ENCODE data around the gene STXBP5L. TPM values are rescaled to one million over a fixed set of nuclear protein-coding genes. Genes with fewer than 3 reads are reported as not detected.

The STXBP5L gene
- total RNA-seq, 6 experiments from 2014 or later, result 0.07 to 0.09 TPM; not detected in 4

DNA sequence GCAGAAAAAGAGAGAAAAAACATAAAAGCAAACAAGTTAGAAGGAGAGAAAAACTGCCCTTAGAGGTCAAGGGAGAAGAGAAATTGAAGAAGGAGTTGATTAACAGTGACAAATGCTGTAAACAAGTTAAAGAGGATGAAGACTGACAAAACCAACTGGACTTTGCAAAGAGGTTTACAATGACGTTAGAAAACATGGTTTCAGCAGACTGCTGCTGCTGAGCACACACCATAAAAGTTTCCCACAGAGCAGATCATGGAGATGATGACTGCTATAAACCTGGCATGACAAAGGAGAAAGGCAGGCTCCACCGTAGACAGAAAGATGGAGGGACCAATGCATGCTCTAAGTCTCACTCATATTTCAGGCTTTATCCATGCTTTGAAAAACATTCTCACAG, 559.1 kb downstream of the STXBP5L start:
- H3K9me3 Mint-ChIP-seq, result no peaks in the 10 kb centered on the region
- no peak for DNase-seq

DNA sequence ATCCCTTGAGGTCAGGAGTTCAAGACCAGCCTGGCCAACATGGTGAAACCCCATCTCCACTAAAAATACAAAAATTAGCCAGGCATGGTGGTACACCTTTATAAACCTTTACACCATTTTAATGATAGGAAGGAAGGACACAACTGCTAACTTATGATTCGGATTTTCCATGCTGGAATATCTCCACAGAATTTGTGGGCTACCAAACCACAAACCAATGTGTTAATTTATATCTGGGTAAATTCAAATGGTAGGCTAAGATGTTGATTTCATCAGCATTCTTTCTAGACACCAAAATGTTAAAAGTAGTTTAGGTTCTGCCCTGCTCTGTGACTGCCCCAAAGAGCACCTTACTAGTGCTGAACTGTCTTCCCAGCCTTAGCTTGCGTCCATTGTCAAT, 565.0 kb downstream of the STXBP5L start:
- Mint-ChIP-seq H3K9me3 (no peaks in the 10 kb centered on the region), H3K27ac (no peak overlapping the region), H3K36me3 (ENCODE audit: low read depth) (peaks cover 18% of the 10 kb centered on the region), H3K4me1 (ENCODE audit: low read depth) (peaks cover 22% of the 10 kb centered on the region), H3K4me3 (no peak overlapping the region), H3K27me3 (ENCODE audit: insufficient read depth) (no peaks in the 10 kb centered on the region; the same call in 1 of the 2 replicates)
- TF ChIP-seq, protein P1, sequence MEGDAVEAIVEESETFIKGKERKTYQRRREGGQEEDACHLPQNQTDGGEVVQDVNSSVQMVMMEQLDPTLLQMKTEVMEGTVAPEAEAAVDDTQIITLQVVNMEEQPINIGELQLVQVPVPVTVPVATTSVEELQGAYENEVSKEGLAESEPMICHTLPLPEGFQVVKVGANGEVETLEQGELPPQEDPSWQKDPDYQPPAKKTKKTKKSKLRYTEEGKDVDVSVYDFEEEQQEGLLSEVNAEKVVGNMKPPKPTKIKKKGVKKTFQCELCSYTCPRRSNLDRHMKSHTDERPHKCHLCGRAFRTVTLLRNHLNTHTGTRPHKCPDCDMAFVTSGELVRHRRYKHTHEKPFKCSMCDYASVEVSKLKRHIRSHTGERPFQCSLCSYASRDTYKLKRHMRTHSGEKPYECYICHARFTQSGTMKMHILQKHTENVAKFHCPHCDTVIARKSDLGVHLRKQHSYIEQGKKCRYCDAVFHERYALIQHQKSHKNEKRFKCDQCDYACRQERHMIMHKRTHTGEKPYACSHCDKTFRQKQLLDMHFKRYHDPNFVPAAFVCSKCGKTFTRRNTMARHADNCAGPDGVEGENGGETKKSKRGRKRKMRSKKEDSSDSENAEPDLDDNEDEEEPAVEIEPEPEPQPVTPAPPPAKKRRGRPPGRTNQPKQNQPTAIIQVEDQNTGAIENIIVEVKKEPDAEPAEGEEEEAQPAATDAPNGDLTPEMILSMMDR (IDR thresholded peaks at IDR 0.05), result no peak
- DNase-seq, result no peak

More for the DNA sequence above, 559.1 kb downstream of the STXBP5L start:
- Mint-ChIP-seq H3K36me3 (ENCODE audit: low read depth) (peaks cover 14% of the 10 kb centered on the region; the same call in 1 of the 2 replicates), H3K4me1 (ENCODE audit: low read depth) (0 out of 2 replicates have a peak, but pooled peaks cover 5% of the 10 kb centered on the region), H3K4me3 (no peak overlapping the region), H3K27ac (0 out of 2 replicates have a peak overlapping the region, but pooled peaks have one; percentile 5), H3K27me3 (ENCODE audit: insufficient read depth) (no peaks in the 10 kb centered on the region)
- TF ChIP-seq, protein P1 (IDR thresholded peaks at IDR 0.05), result no peak

Small RNAs within 50 kb of the gene (microRNA-seq; reads per million reads assigned to microRNA genes)
- not detected for gene MIR5682

Other genes with a start within 250 kb of the STXBP5L start
- gene HGD, start 226.0 kb upstream of the STXBP5L start, total RNA-seq (2021; fragmentation: NEBNext Ultra II Directional; extraction: Animal tissue kit (Norgen Biotek cat#: 25700)), result under 1 TPM in 5 of 6 experiments, not detected in 1; 0.14 to 0.52 (median 0.30) TPM
- 10 to 100 TPM; 32.0 to 39.4 (median 36.9) TPM for gene RABL3, start 165.7 kb upstream of the STXBP5L start, total RNA-seq (2021; fragmentation: NEBNext Ultra II Directional; extraction: Animal tissue kit (Norgen Biotek cat#: 25700))
- 10 to 100 TPM; 28.6 to 35.7 (median 29.9) TPM for gene GTF2E1, start 165.5 kb upstream of the STXBP5L start, total RNA-seq (2021; fragmentation: NEBNext Ultra II Directional; extraction: Animal tissue kit (Norgen Biotek cat#: 25700))

Data from HFFc6 (cell line).